Skeletal muscle tissue (tissue), 1 donor: Measurements from ENCODE around the gene SPIN1. TPM values are rescaled to one million over a fixed set of nuclear protein-coding genes. Genes with fewer than 3 reads are reported as not detected.

ENCODE experiments used
- total RNA-seq: library from RNA; depleted of rRNA; stranded (reverse); fragments of >200 nt; gene quantifications from one replicate; pipeline ENCODE4 v1.2.3, GENCODE V29; 2014

Gene SPIN1
- total RNA-seq, 1 donor from 2014 or later, result 60.5 TPM

Other genes starting within 250 kb of the SPIN1 start
- gene SPATA31C2, start 250.0 kb upstream of the SPIN1 start, total RNA-seq, result not detected
- 0.52 TPM for gene NXNL2, start 146.7 kb downstream of the SPIN1 start, total RNA-seq